Measurements from ENCODE around the gene SNX2. TPM values are rescaled to one million over a fixed set of nuclear protein-coding genes. Genes with fewer than 3 reads are reported as not detected.

Gene SNX2
- total RNA-seq, 4 donors from 2014 or later = 78.6 to 141 (median 118) TPM

DNA sequence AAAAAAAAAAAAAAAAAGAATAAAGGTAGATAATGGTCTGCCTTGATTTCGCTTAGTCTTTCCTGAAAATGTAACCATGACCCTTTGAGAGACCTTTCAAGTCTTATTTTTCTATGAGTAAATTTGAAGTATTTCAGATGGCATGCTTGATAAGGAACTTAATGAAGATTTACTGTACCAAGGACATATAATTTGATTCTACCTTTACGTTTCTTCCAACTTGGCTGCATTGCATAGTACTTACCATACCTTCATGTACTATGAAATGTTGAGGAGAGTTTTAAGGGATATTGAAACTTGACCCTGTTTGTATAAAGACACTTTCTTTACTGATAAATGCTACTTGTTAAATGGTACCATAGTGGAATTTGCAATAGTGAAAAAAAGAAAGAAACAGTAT lies 35.5 kb downstream of the SNX2 start:
- TF ChIP-seq, protein P1, sequence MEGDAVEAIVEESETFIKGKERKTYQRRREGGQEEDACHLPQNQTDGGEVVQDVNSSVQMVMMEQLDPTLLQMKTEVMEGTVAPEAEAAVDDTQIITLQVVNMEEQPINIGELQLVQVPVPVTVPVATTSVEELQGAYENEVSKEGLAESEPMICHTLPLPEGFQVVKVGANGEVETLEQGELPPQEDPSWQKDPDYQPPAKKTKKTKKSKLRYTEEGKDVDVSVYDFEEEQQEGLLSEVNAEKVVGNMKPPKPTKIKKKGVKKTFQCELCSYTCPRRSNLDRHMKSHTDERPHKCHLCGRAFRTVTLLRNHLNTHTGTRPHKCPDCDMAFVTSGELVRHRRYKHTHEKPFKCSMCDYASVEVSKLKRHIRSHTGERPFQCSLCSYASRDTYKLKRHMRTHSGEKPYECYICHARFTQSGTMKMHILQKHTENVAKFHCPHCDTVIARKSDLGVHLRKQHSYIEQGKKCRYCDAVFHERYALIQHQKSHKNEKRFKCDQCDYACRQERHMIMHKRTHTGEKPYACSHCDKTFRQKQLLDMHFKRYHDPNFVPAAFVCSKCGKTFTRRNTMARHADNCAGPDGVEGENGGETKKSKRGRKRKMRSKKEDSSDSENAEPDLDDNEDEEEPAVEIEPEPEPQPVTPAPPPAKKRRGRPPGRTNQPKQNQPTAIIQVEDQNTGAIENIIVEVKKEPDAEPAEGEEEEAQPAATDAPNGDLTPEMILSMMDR (IDR thresholded peaks at IDR 0.05; ENCODE audit: low read depth) = no peak

- TF ChIP-seq, protein P1 (IDR thresholded peaks at IDR 0.05; ENCODE audit: low read depth) = no peak
Observed at GRCh38 chr5:122815218-122815767, 40.4 kb downstream of the SNX2 start.

- TF ChIP-seq, protein P1 (IDR thresholded peaks at IDR 0.05; ENCODE audit: low read depth) = no peak
Observed at GRCh38 chr5:122816756-122817155, 41.9 kb downstream of the SNX2 start.

DNA sequence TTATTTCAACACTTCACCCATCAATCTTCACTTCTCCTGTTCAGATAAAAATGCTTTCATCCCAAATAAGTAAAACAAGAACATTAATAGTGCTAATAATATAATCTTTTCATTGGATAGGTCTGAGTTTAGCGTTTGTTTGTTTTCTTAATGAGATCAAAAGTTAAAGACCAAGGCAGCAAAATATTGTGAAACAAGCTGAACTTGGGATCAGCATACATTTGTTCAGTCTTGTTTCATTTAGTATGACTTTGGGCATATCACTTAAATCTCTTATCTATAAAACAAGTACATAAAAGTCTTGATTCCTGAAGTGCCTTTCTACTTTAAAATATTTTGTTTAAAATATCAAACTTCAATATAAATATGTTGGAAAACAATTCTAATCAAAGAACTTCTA lies 57.1 kb downstream of the SNX2 start:
- TF ChIP-seq, protein P1 (IDR thresholded peaks at IDR 0.05; ENCODE audit: low read depth) = no peak

DNA sequence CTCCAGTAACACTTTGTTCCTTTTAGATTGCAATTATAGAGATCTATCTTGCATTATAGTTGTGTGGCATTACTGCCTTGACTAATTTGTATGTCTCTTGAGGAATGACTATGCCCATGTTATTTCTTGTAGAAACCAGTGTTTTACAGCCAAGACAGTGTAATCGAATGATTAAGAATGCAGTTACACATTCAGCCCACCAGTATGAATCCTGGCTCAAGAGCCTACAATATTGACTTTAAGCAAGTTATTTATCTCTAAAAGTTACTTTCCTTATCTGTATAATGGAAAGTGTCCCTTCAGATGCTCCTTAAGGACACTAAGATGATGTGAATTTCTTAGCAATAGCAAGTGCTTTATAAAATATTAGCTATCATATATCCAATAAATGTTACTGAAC lies 60.8 kb downstream of the SNX2 start:
- TF ChIP-seq, protein P1 (IDR thresholded peaks at IDR 0.05; ENCODE audit: low read depth) = no peak

DNA sequence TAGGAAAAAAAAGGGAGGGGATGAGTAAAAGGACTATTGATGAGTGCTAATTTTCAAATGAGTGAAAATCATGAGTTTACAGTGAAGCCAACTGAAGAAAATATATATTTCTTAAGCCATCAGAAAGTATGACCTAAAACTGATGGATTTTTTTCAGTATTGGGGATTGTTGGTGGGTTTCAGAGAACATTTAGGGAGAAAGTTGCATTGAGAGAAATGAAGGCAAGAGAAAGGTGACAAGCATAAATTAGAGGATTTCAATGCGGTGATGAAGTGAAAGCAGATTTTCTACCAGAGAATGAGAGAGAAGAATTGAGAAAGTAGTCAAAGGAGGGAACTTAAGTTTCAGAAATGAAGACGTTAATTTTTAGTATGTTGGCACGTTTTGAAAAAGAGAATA lies 62.1 kb downstream of the SNX2 start:
- TF ChIP-seq, protein P1 (IDR thresholded peaks at IDR 0.05; ENCODE audit: low read depth) = no peak

DNA sequence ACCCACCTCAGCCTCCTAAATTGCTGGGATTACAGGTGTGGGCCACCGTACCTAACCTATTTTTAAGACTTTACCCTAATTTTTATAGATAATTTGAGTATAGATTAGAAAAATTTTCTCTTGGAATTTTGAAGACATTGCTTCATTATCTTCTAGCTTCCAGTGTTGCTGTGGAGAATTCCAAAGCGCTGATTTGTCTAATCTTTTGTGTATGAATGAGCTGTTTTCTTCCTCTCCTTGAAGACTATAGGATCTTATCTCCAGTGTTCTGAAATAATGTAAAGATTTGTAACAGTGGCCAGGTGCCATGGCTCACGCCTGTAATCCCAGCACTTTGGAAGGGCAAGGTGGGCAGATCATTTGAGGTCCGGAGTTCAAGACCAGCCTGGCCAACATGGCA lies 64.9 kb downstream of the SNX2 start:
- TF ChIP-seq, protein P1 (IDR thresholded peaks at IDR 0.05; ENCODE audit: low read depth) = no peak
